Keratinocyte (primary cell): ENCODE results near the gene PCK1. TPM values are rescaled to one million over a fixed set of nuclear protein-coding genes. Genes with fewer than 3 reads are reported as not detected.

Experiments used
- DNase-seq: peaks from one replicate; pipeline ENCODE4 v3.0.0-alpha.2; 2011; ENCODE audit warnings: low read depth, missing footprints, low spot score
- FAIRE-seq: peaks from 2 replicates; lab custom pipeline; 2011; peaks lifted over from hg19 to GRCh38; lab: Jason Lieb, UNC
- H2AFZ ChIP-seq: 2 replicates; pipeline ENCODE4 v1.6.0; 2012; ENCODE audit warnings: low read length, control low read depth, inconsistent platforms; ENCODE audit not compliant: control insufficient read depth
- H3K27ac ChIP-seq: 2 replicates; pipeline ENCODE4 v1.5.1; 2011; ENCODE audit warnings: low read length; ENCODE audit not compliant: control insufficient read depth, insufficient read depth
- H3K27me3 ChIP-seq: 3 replicates; pipeline ENCODE4 v1.6.0; 2011; ENCODE audit warnings: low read length; ENCODE audit not compliant: control insufficient read depth, insufficient read depth; ENCODE audit errors: extremely low read depth
- H3K36me3 ChIP-seq, 2 experiments: 2 replicates in 1 of 2; 3 replicates in 1 of 2; pipeline ENCODE4 v1.5.1; 2011; ENCODE audit warnings: low read length in 2 of 2, mild to moderate bottlenecking in 1 of 2; ENCODE audit not compliant: control insufficient read depth in 2 of 2, insufficient read depth in 2 of 2; ENCODE audit errors: extremely low read depth in 1 of 2
- H3K4me1 ChIP-seq: 3 replicates; pipeline ENCODE4 v1.5.1; 2011; ENCODE audit warnings: low read length; ENCODE audit not compliant: control insufficient read depth, insufficient read depth; ENCODE audit errors: extremely low read depth
- H3K4me2 ChIP-seq: 3 replicates; pipeline ENCODE4 v1.6.0; 2011; ENCODE audit warnings: low read depth, low read length; ENCODE audit not compliant: control insufficient read depth, insufficient read depth; ENCODE audit errors: extremely low read depth
- H3K4me3 ChIP-seq, 3 experiments: fragments of 200-600 bp in 1 of 3; sonication (generic) in 1 of 3; 2 replicates in 2 of 3; 3 replicates in 1 of 3; pipeline ENCODE4 v1.5.1; 2011 to 2016; ENCODE audit warnings: low read length in 3 of 3, mild to moderate bottlenecking in 3 of 3, control low read depth in 2 of 3, inconsistent platforms in 1 of 3, low read depth in 1 of 3, mixed read lengths in 1 of 3, mixed run types in 1 of 3, moderate library complexity in 1 of 3; ENCODE audit not compliant: control insufficient read depth in 2 of 3, insufficient read depth in 2 of 3; ENCODE audit errors: extremely low read depth in 1 of 3
- H3K79me2 ChIP-seq: 2 replicates; pipeline ENCODE4 v1.6.0; 2012; ENCODE audit warnings: low read length; ENCODE audit not compliant: control insufficient read depth, insufficient read depth
- H3K9ac ChIP-seq: 3 replicates; pipeline ENCODE4 v1.6.0; 2011; ENCODE audit warnings: low read length; ENCODE audit not compliant: control insufficient read depth, insufficient read depth; ENCODE audit errors: extremely low read depth
- H3K9me1 ChIP-seq: 3 replicates; pipeline ENCODE4 v1.6.0; 2011; ENCODE audit warnings: low read length; ENCODE audit not compliant: control insufficient read depth, insufficient read depth; ENCODE audit errors: extremely low read depth
- H3K9me3 ChIP-seq: 2 replicates; pipeline ENCODE4 v1.5.1; 2012; ENCODE audit warnings: low read depth, low read length; ENCODE audit not compliant: control insufficient read depth
- H4K20me1 ChIP-seq: 3 replicates; pipeline ENCODE4 v1.6.0; 2011; ENCODE audit warnings: low read length; ENCODE audit not compliant: control insufficient read depth, insufficient read depth; ENCODE audit errors: extremely low read depth
- CTCF ChIP-seq, 3 experiments: IDR thresholded peaks in 1 of 3; conservative IDR thresholded peaks in 1 of 3; optimal IDR thresholded peaks in 1 of 3; 2 replicates in 2 of 3; 3 replicates in 1 of 3; pipeline versions ENCODE3 to v1.5.1; 2011; ENCODE audit warnings: low read length in 3 of 3, mild to moderate bottlenecking in 3 of 3, moderate library complexity in 2 of 3, control low read depth in 1 of 3, inconsistent platforms in 1 of 3; ENCODE audit not compliant: insufficient read depth in 2 of 3; ENCODE audit errors: extremely low read depth in 1 of 3
- EZH2 ChIP-seq: IDR thresholded peaks from one replicate; pipeline ENCODE4 v1.6.1; 2012; ENCODE audit warnings: inconsistent platforms, mild to moderate bottlenecking, low read length, moderate library complexity
- dilution Hi-C: fragments of 300-500 bp; cut with MboI; formaldehyde crosslinking; loops from one replicate; pipeline ENCODE4 v1.7.0; 2020; ENCODE audit warnings: low sequenced_read_pairs; ENCODE audit not compliant: extremely low pct_ligation_motif_present
- polyA plus RNA-seq, 5 experiments: library from polyadenylated mRNA; depleted of rRNA in 3 of 5; stranded (reverse) in 3 of 5; stranded (forward) in 1 of 5; unstranded in 1 of 5; fragments of >200 nt; gene quantifications; 1 replicate in 1 of 5; 2 replicates in 3 of 5; 3 replicates in 1 of 5; pipeline versions ENCODE4 v1.2.1 to v1.2.3, GENCODE V29; 2011 to 2012; ENCODE audit warnings: missing spikeins in 2 of 5, low read depth in 1 of 5, low replicate concordance in 1 of 5

The PCK1 gene
- polyA plus RNA-seq, 1 donor (not counting 4 experiments of a cell fraction or from before 2014, with no cell fraction given): not detected

GRCh38 chr20:57613481-57613921 lies 52.6 kb downstream of the PCK1 start:
- H3K36me3 ChIP-seq: no peaks in the 10 kb centered on the region
- H4K20me1 ChIP-seq: peaks cover 4% of the 10 kb centered on the region
- no peak overlapping the region for H3K4me2 ChIP-seq
- no peak overlapping the region for H3K9ac ChIP-seq
- no peak overlapping the region for H3K27ac ChIP-seq
- peaks cover 63% of the 10 kb centered on the region for H3K27me3 ChIP-seq
- no peak overlapping the region for H3K4me3 ChIP-seq
- H3K79me2 ChIP-seq: no peaks in the 10 kb centered on the region
- no peaks in the 10 kb centered on the region for H3K9me1 ChIP-seq
- dilution Hi-C loops: loop anchor here (25.0 kb wide), 1 partner anchor 574 kb away; no protein-coding TSS in a partner anchor
- FAIRE-seq: no peak
- DNase-seq: no peak
- H3K9me3 ChIP-seq: no peaks in the 10 kb centered on the region
- TF ChIP-seq EZH2 (no peak), CTCF (optimal IDR thresholded peaks at IDR 0.05 in 1 of 3, IDR thresholded peaks at IDR 0.05 in 1 of 3, conservative IDR thresholded peaks at IDR 0.05 in 1 of 3; ENCODE audit: extremely low read depth in 1 of 3, insufficient read depth in 2 of 3, low read length in 3 of 3) (no peak)
- H3K4me1 ChIP-seq: peaks cover 10% of the 10 kb centered on the region
- H2AFZ ChIP-seq: no peak overlapping the region

GRCh38 chr20:57614490-57615444 lies 53.9 kb downstream of the PCK1 start:
- H3K79me2 ChIP-seq: no peaks in the 10 kb centered on the region
- TF ChIP-seq EZH2 (no peak), CTCF (optimal IDR thresholded peaks at IDR 0.05 in 1 of 3, IDR thresholded peaks at IDR 0.05 in 1 of 3, conservative IDR thresholded peaks at IDR 0.05 in 1 of 3; ENCODE audit: extremely low read depth in 1 of 3, insufficient read depth in 2 of 3, low read length in 3 of 3) (no peak)
- H3K9me1 ChIP-seq: no peaks in the 10 kb centered on the region
- peaks cover 56% of the 10 kb centered on the region for H3K27me3 ChIP-seq
- H2AFZ ChIP-seq: no peak overlapping the region
- no peak overlapping the region for H3K4me3 ChIP-seq
- no peak overlapping the region for H3K9ac ChIP-seq
- DNase-seq (no peak), FAIRE-seq (no peak)
- H3K36me3 ChIP-seq: no peaks in the 10 kb centered on the region
- no peak overlapping the region for H3K27ac ChIP-seq
- H4K20me1 ChIP-seq: peaks cover 4% of the 10 kb centered on the region
- dilution Hi-C loops: loop anchor here (25.0 kb wide), 1 partner anchor 573 kb away; no protein-coding TSS in a partner anchor
- no peaks in the 10 kb centered on the region for H3K9me3 ChIP-seq
- H3K4me2 ChIP-seq: no peak overlapping the region
- H3K4me1 ChIP-seq: peaks cover 10% of the 10 kb centered on the region
